ENCODE results near the gene DDX49.

GRCh38 chr19:18941628-18942354 lies 22.3 kb downstream of the DDX49 start:
- TF ChIP-seq EZH2phosphoT487 (IDR thresholded peaks at IDR 0.05; ENCODE audit: low read depth, severe bottlenecking, unreplicated experiment), result no peak
- no peak for TF ChIP-seq CTCF (IDR thresholded peaks at IDR 0.05; ENCODE audit: poor library complexity)
- no peak for TF ChIP-seq EZH2 (IDR thresholded peaks at IDR 0.05; ENCODE audit: borderline replicate concordance)
